H9 (cell line): ENCODE data around the gene NPTX1. TPM values are rescaled to one million over a fixed set of nuclear protein-coding genes. Genes with fewer than 3 reads are reported as not detected.

Experiments used
- DNase-seq: peaks from one replicate; pipeline ENCODE4 v3.0.0-alpha.2; 2017
- H2AFZ ChIP-seq: one replicate; pipeline ENCODE4 v1.6.1; 2013; ENCODE audit warnings: mild to moderate bottlenecking, low read length, control low read depth, moderate library complexity
- H2AK5ac ChIP-seq: 2 replicates; pipeline ENCODE4 v1.6.1; 2013; ENCODE audit warnings: low read length, control low read depth, mixed read lengths; ENCODE audit not compliant: insufficient read length
- H2BK120ac ChIP-seq: one replicate; pipeline ENCODE4 v1.6.1; 2013; ENCODE audit warnings: low read depth, mild to moderate bottlenecking, low read length, control low read depth, inconsistent platforms; ENCODE audit not compliant: poor library complexity, severe bottlenecking
- H2BK12ac ChIP-seq: 2 replicates; pipeline ENCODE4 v1.6.1; 2013; ENCODE audit warnings: low read length, control low read depth, mixed read lengths, low read depth; ENCODE audit not compliant: insufficient read length
- H2BK15ac ChIP-seq: 2 replicates; pipeline ENCODE4 v1.6.1; 2013; ENCODE audit warnings: low read depth, low read length, control low read depth
- H2BK20ac ChIP-seq: one replicate; pipeline ENCODE4 v1.6.1; 2013; ENCODE audit warnings: low read depth, mild to moderate bottlenecking, low read length, control low read depth, inconsistent platforms; ENCODE audit not compliant: poor library complexity, severe bottlenecking
- H2BK5ac ChIP-seq: 2 replicates; pipeline ENCODE4 v1.6.1; 2013; ENCODE audit warnings: low read length, control low read depth, mixed read lengths; ENCODE audit not compliant: insufficient read length
- H3K14ac ChIP-seq: 2 replicates; pipeline ENCODE4 v1.6.1; 2013; ENCODE audit warnings: low read length, control low read depth; ENCODE audit not compliant: insufficient read depth
- H3K18ac ChIP-seq: 2 replicates; pipeline ENCODE4 v1.6.1; 2013; ENCODE audit warnings: low read depth, mild to moderate bottlenecking, mixed read lengths, low read length, control low read depth; ENCODE audit not compliant: insufficient read length
- H3K23ac ChIP-seq: 2 replicates; pipeline ENCODE4 v1.6.1; 2013; ENCODE audit warnings: low read length, control low read depth, mixed read lengths, low read depth; ENCODE audit not compliant: insufficient read length
- H3K23me2 ChIP-seq: 2 replicates; pipeline ENCODE4 v1.6.1; 2013; ENCODE audit warnings: low read depth, mild to moderate bottlenecking, mixed read lengths, low read length, control low read depth; ENCODE audit not compliant: insufficient read length, poor library complexity, severe bottlenecking
- H3K27ac ChIP-seq: 2 replicates; pipeline ENCODE4 v1.5.1; 2013; ENCODE audit warnings: low read length, control low read depth, mixed read lengths, low read depth; ENCODE audit not compliant: insufficient read length
- H3K27me3 ChIP-seq: 2 replicates; pipeline ENCODE4 v1.6.1; 2013; ENCODE audit warnings: low read length, control low read depth, inconsistent platforms; ENCODE audit not compliant: insufficient read depth
- H3K4ac ChIP-seq: 2 replicates; pipeline ENCODE4 v1.6.1; 2013; ENCODE audit warnings: low read depth, mild to moderate bottlenecking, control low read depth, inconsistent platforms, low read length, moderate library complexity
- H3K4me1 ChIP-seq: 2 replicates; pipeline ENCODE4 v1.6.1; 2013; ENCODE audit warnings: low read length, control low read depth, inconsistent platforms; ENCODE audit not compliant: insufficient read depth
- H3K4me2 ChIP-seq: 2 replicates; pipeline ENCODE4 v1.6.1; 2013; ENCODE audit warnings: low read length, control low read depth, mixed read lengths; ENCODE audit not compliant: insufficient read length, insufficient read depth
- H3K56ac ChIP-seq: 2 replicates; pipeline ENCODE4 v1.6.1; 2013; ENCODE audit warnings: low read depth, mild to moderate bottlenecking, mixed read lengths, low read length, control low read depth; ENCODE audit not compliant: insufficient read length
- H3K79me1 ChIP-seq: 2 replicates; pipeline ENCODE4 v1.6.1; 2013; ENCODE audit warnings: low read depth, mild to moderate bottlenecking, moderate library complexity, low read length, control low read depth, inconsistent platforms; ENCODE audit not compliant: insufficient read depth, poor library complexity, severe bottlenecking
- H3K79me2 ChIP-seq: 2 replicates; pipeline ENCODE4 v1.6.1; 2013; ENCODE audit warnings: low read length, control low read depth, inconsistent platforms; ENCODE audit not compliant: insufficient read depth
- H3K9ac ChIP-seq: 2 replicates; pipeline ENCODE4 v1.6.1; 2013; ENCODE audit warnings: low read length, control low read depth, mixed read lengths; ENCODE audit not compliant: insufficient read length; ENCODE audit errors: extremely low read depth
- H3K9me3 ChIP-seq: one replicate; pipeline ENCODE4 v1.6.1; 2013; ENCODE audit warnings: low read depth, low read length, inconsistent platforms; ENCODE audit not compliant: control insufficient read depth
- H3T11ph ChIP-seq: one replicate; pipeline ENCODE4 v1.6.1; 2013; ENCODE audit warnings: mild to moderate bottlenecking, low read length, control low read depth, inconsistent platforms
- H4K20me1 ChIP-seq: one replicate; pipeline ENCODE4 v1.6.1; 2013; ENCODE audit not compliant: control insufficient read depth, insufficient read length, insufficient read depth
- H4K5ac ChIP-seq: 2 replicates; pipeline ENCODE4 v1.6.1; 2013; ENCODE audit warnings: low read depth, mild to moderate bottlenecking, mixed read lengths, low read length, control low read depth; ENCODE audit not compliant: insufficient read length
- H4K8ac ChIP-seq: replicated peaks from 2 replicates; pipeline ENCODE4 v1.6.1; 2013; ENCODE audit warnings: low read length, control low read depth, mixed read lengths, low read depth; ENCODE audit not compliant: insufficient read length
- H4K91ac ChIP-seq: 2 replicates; pipeline ENCODE4 v1.6.1; 2013; ENCODE audit warnings: low read depth, mild to moderate bottlenecking, moderate library complexity, mixed read lengths, low read length, control low read depth; ENCODE audit not compliant: insufficient read length
- H3K27ac Mint-ChIP-seq, 3 experiments: 2 replicates in 2 of 3; 3 replicates in 1 of 3; pipeline ENCODE4 v1.8.0; 2020 to 2021; ENCODE audit warnings: mixed read lengths in 3 of 3, mild to moderate bottlenecking in 1 of 3, moderate library complexity in 1 of 3
- H3K27me3 Mint-ChIP-seq: 2 replicates; pipeline ENCODE4 v1.8.0; 2021; ENCODE audit warnings: low read depth, mild to moderate bottlenecking, moderate library complexity, mixed read lengths
- H3K36me3 Mint-ChIP-seq, 3 experiments: 2 replicates in 2 of 3; 3 replicates in 1 of 3; pipeline ENCODE4 v1.8.0; 2020 to 2021; ENCODE audit warnings: low read depth in 3 of 3, mixed read lengths in 3 of 3; ENCODE audit not compliant: insufficient read depth in 1 of 3
- H3K4me1 Mint-ChIP-seq, 2 experiments: 2 replicates each; pipeline ENCODE4 v1.8.0; 2020; ENCODE audit warnings: mixed read lengths in 2 of 2
- H3K4me3 Mint-ChIP-seq, 2 experiments: 2 replicates in 1 of 2; 3 replicates in 1 of 2; pipeline ENCODE4 v1.8.0; 2020 to 2021; ENCODE audit warnings: mild to moderate bottlenecking in 2 of 2, mixed read lengths in 2 of 2, moderate library complexity in 1 of 2
- H3K9me3 Mint-ChIP-seq, 2 experiments: 2 replicates in 1 of 2; 3 replicates in 1 of 2; pipeline ENCODE4 v1.8.0; 2020; ENCODE audit warnings: mild to moderate bottlenecking in 2 of 2, mixed read lengths in 2 of 2, moderate library complexity in 1 of 2
- WGBS: extraction: QIAGEN DNeasy Blood & Tissue Kit; methylation state at CpG from one replicate; pipeline ENCODE4 v1.1.7; 2013; ENCODE audit warnings: missing lambda C conversion rate, low lambda C conversion rate, mixed read lengths; ENCODE audit not compliant: insufficient read length; ENCODE audit errors: extremely low coverage; 5-methylcytosine and 5-hydroxymethylcytosine counted together
- total RNA-seq: library from RNA; stranded (reverse); gene quantifications from 2 replicates; pipeline ENCODE4 v1.2.1, GENCODE V29; 2021
- TF ChIP-seq, protein P1 (sequence below): fragments of 200-600 bp; sonication (generic); conservative IDR thresholded peaks from 3 replicates; pipeline ENCODE4 v1.8.0; 2021; ENCODE audit warnings: antibody characterized with exemption, mild to moderate bottlenecking

Gene NPTX1
- total RNA-seq, 1 experiment from 2014 or later = 20.5 TPM

DNA sequence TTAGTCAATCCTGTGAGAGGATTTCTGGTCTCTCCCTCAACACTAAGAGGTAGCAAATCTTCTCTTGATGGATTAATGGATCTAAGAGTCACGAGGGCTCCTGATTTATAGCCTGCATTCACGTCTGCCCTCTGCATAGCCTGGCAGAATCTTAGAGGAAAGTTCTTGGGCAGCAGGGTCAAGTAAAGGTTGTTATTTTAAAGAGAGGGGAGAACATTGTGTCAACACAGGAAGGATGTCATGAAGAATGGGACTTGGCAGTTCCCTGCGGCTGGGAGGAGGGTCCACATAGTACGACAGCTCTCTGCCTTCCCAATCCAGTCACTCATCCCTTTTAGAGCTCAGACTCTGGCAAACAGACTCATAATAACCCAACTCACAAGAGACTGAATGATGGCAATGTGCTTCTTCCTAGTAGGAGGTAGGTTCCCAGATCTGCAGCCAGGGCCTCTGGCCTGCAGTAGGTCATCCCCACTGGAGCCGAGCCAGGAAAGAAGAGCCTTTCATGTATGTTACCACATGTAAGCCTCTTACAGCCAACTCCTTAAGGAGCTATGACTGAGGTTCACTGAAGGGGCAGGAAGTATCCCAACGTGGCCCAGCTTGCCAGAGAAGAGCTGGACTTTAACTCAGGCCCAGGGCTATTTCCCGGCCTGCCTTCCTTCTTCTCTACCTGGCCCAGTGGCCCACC lies 42.8 kb upstream of the NPTX1 start:
- H3K9me3 ChIP-seq = no peaks in the 10 kb centered on the region
- no peak overlapping the region for H3K4ac ChIP-seq
- no peak overlapping the region for H3K14ac ChIP-seq
- no peaks in the 10 kb centered on the region for H3K27me3 ChIP-seq
- H3K4me1 ChIP-seq = no peaks in the 10 kb centered on the region
- H2BK5ac ChIP-seq = no peak overlapping the region
- Mint-ChIP-seq H3K36me3 (no peaks in the 10 kb centered on the region), H3K27me3 (peaks cover 53% of the 10 kb centered on the region), H3K27ac (no peak overlapping the region), H3K4me3 (no peak overlapping the region), H3K9me3 (peaks cover 0 to 4% of the 10 kb centered on the region in 2 experiments; a peak in 1 of 5 replicates), H3K4me1 (peaks cover 4% of the 10 kb centered on the region in 2 experiments; a peak in 3 of 4 replicates)
- DNase-seq = no peak
- no peaks in the 10 kb centered on the region for H3K23me2 ChIP-seq
- no peak overlapping the region for H3K4me2 ChIP-seq
- no CpG with 5 or more reads among the region's 7 CpGs for WGBS
- H2AK5ac ChIP-seq = no peak overlapping the region
- no peak overlapping the region for H2BK20ac ChIP-seq
- H4K5ac ChIP-seq = no peak overlapping the region
- no peak overlapping the region for H2BK15ac ChIP-seq
- no peaks in the 10 kb centered on the region for H4K20me1 ChIP-seq
- no peak overlapping the region for H3K9ac ChIP-seq
- H3K23ac ChIP-seq = no peak overlapping the region
- H2AFZ ChIP-seq = no peak overlapping the region
- H3K56ac ChIP-seq = no peak overlapping the region
- H3K27ac ChIP-seq = no peak overlapping the region
- H4K91ac ChIP-seq = no peak overlapping the region
- H3T11ph ChIP-seq = no peak overlapping the region
- H2BK120ac ChIP-seq = no peak overlapping the region
- no peaks in the 10 kb centered on the region for H3K79me2 ChIP-seq
- no peak overlapping the region for H4K8ac ChIP-seq
- no peak overlapping the region for H3K18ac ChIP-seq
- no peak overlapping the region for H2BK12ac ChIP-seq
- TF ChIP-seq, protein P1, sequence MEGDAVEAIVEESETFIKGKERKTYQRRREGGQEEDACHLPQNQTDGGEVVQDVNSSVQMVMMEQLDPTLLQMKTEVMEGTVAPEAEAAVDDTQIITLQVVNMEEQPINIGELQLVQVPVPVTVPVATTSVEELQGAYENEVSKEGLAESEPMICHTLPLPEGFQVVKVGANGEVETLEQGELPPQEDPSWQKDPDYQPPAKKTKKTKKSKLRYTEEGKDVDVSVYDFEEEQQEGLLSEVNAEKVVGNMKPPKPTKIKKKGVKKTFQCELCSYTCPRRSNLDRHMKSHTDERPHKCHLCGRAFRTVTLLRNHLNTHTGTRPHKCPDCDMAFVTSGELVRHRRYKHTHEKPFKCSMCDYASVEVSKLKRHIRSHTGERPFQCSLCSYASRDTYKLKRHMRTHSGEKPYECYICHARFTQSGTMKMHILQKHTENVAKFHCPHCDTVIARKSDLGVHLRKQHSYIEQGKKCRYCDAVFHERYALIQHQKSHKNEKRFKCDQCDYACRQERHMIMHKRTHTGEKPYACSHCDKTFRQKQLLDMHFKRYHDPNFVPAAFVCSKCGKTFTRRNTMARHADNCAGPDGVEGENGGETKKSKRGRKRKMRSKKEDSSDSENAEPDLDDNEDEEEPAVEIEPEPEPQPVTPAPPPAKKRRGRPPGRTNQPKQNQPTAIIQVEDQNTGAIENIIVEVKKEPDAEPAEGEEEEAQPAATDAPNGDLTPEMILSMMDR = no peak
- no peaks in the 10 kb centered on the region for H3K79me1 ChIP-seq
